K562 (cell line): ENCODE measurements around the gene EHBP1. TPM values are rescaled to one million over a fixed set of nuclear protein-coding genes. Genes with fewer than 3 reads are reported as not detected.

Source experiments
- DIDO1 ChIP-seq: fragments of 450-650 bp; IDR thresholded peaks from 2 replicates; pipeline ENCODE4 v1.6.1; 2016; ENCODE audit warnings: low read depth, missing biosample characterization, missing genetic modification characterization
- DPF2 ChIP-seq: fragments of 450-650 bp; IDR thresholded peaks from 2 replicates; pipeline ENCODE4 v1.6.1; 2016
- ELF4 ChIP-seq: fragments of 450-650 bp; formaldehyde crosslinking; IDR thresholded peaks from 2 replicates; pipeline ENCODE4 v1.4.0; 2022; ENCODE audit warnings: missing genetic modification characterization
- FOXK2 ChIP-seq, 2 experiments: fragments of 450-650 bp; IDR thresholded peaks in 1 of 2; conservative IDR thresholded peaks in 1 of 2; 2 replicates each; pipeline ENCODE4 v1.6.1; 2016; ENCODE audit warnings: low read depth in 2 of 2, mild to moderate bottlenecking in 1 of 2
- FUS ChIP-seq: fragments of 200-400 bp; formaldehyde crosslinking; optimal IDR thresholded peaks from 2 replicates; pipeline ENCODE3; 2017; ENCODE audit warnings: low read depth, low read length
- GABPB2 ChIP-seq: fragments of 250-450 bp; sonication (Bioruptor Pico); conservative IDR thresholded peaks from 2 replicates; pipeline ENCODE4 v1.5.1; 2021; ENCODE audit warnings: mild to moderate bottlenecking
- HDAC3 ChIP-seq: fragments of 450-650 bp; IDR thresholded peaks from 2 replicates; pipeline ENCODE4 v1.6.1; 2018; ENCODE audit warnings: borderline replicate concordance, mild to moderate bottlenecking, moderate library complexity; ENCODE audit not compliant: partially characterized antibody
- RBM25 ChIP-seq: fragments of 200-400 bp; formaldehyde crosslinking; IDR thresholded peaks from 2 replicates; pipeline ENCODE4 v1.6.1; 2018; ENCODE audit warnings: low read length, low read depth, moderate library complexity; ENCODE audit not compliant: severe bottlenecking
- SAFB ChIP-seq: fragments of 200-400 bp; formaldehyde crosslinking; IDR thresholded peaks from 2 replicates; pipeline ENCODE4 v1.6.1; 2017; ENCODE audit warnings: low read depth, low read length, borderline replicate concordance
- SMARCA4 ChIP-seq: fragments of 450-650 bp; IDR thresholded peaks from 2 replicates; pipeline ENCODE4 v1.6.1; 2016
- SMARCE1 ChIP-seq: fragments of 450-650 bp; IDR thresholded peaks from 2 replicates; pipeline ENCODE4 v1.7.1; 2016; ENCODE audit warnings: mild to moderate bottlenecking
- SNAPC5 ChIP-seq: fragments of 250-450 bp; sonication (Bioruptor Pico); IDR thresholded peaks from 2 replicates; pipeline ENCODE4 v1.8.0; 2021; ENCODE audit warnings: moderate library complexity, mild to moderate bottlenecking, inconsistent platforms
- ZBTB7A ChIP-seq: IDR thresholded peaks from 2 replicates; pipeline ENCODE4 v1.6.1; 2011; ENCODE audit warnings: low read depth, mild to moderate bottlenecking, low read length, moderate library complexity, borderline replicate concordance; ENCODE audit not compliant: control insufficient read depth
- ZFPM2 ChIP-seq: fragments of 250-450 bp; sonication (Bioruptor Pico); IDR thresholded peaks from 2 replicates; pipeline ENCODE4 v1.5.1; 2022; ENCODE audit warnings: mild to moderate bottlenecking
- ZNF583 ChIP-seq: fragments of 250-450 bp; sonication (Bioruptor Pico); IDR thresholded peaks from 2 replicates; pipeline ENCODE4 v1.4.0; 2020
- polyA plus RNA-seq, 8 experiments: library from polyadenylated mRNA; depleted of rRNA in 4 of 8; stranded (reverse) in 5 of 8; unstranded in 3 of 8; fragments of >200 nt; fragmentation: Nextera tagmentation in 2 of 8; fragmentation: Illumina TruSeq in 1 of 8; extraction: Ambion mirVana in 2 of 8; extraction: Trizol in 1 of 8; gene quantifications; 2 replicates each; pipeline versions ENCODE4 v1.2.1 to v1.2.3, GENCODE V29; 2011 to 2014; ENCODE audit warnings: inconsistent platforms in 1 of 8, missing spikeins in 1 of 8
- total RNA-seq, 7 experiments: library from RNA; depleted of rRNA in 6 of 7; stranded (reverse); fragments of >200 nt in 6 of 7; fragmentation: Illumina TruSeq in 2 of 7; extraction: Trizol in 2 of 7; gene quantifications; 2 replicates each; pipeline versions ENCODE4 v1.2.1 to v1.2.3, GENCODE V29; 2011 to 2021; ENCODE audit warnings: low replicate concordance in 1 of 7
- TF ChIP-seq, protein P1 (sequence below): fragments of 450-650 bp; formaldehyde crosslinking; IDR thresholded peaks from 2 replicates; pipeline ENCODE4 v1.4.0; 2020; ENCODE audit warnings: mild to moderate bottlenecking, moderate library complexity
- TF ChIP-seq, protein P2 (sequence below), 2 experiments: fragments of 200-800 bp in 1 of 2; sonication (Bioruptor generic) in 1 of 2; sonication (generic) in 1 of 2; formaldehyde crosslinking in 1 of 2; IDR thresholded peaks in 1 of 2; conservative IDR thresholded peaks in 1 of 2; 2 replicates each; pipeline versions ENCODE4 v1.5.0 to v1.6.1; 2016 to 2020; ENCODE audit warnings: missing compliant biosample characterization in 1 of 2, missing genetic modification characterization in 1 of 2, missing genetic modification reagents in 1 of 2
- TF ChIP-seq, protein P3 (sequence below): fragments of 450-650 bp; IDR thresholded peaks from 2 replicates; pipeline ENCODE4 v1.6.1; 2018; ENCODE audit not compliant: partially characterized antibody
- TF ChIP-seq, protein P4 (sequence below), 2 experiments: fragments of 450-650 bp; conservative IDR thresholded peaks; 2 replicates each; pipeline ENCODE4 v1.6.1; 2017; ENCODE audit warnings: mild to moderate bottlenecking in 2 of 2, moderate library complexity in 2 of 2

The EHBP1 gene
- total and polyA plus RNA-seq, 9 of the 15 experiments (the other 6 are each of a cell fraction or from before 2014, with no cell fraction given), result 8.9 to 26.6 (median 19.3) TPM

DNA sequence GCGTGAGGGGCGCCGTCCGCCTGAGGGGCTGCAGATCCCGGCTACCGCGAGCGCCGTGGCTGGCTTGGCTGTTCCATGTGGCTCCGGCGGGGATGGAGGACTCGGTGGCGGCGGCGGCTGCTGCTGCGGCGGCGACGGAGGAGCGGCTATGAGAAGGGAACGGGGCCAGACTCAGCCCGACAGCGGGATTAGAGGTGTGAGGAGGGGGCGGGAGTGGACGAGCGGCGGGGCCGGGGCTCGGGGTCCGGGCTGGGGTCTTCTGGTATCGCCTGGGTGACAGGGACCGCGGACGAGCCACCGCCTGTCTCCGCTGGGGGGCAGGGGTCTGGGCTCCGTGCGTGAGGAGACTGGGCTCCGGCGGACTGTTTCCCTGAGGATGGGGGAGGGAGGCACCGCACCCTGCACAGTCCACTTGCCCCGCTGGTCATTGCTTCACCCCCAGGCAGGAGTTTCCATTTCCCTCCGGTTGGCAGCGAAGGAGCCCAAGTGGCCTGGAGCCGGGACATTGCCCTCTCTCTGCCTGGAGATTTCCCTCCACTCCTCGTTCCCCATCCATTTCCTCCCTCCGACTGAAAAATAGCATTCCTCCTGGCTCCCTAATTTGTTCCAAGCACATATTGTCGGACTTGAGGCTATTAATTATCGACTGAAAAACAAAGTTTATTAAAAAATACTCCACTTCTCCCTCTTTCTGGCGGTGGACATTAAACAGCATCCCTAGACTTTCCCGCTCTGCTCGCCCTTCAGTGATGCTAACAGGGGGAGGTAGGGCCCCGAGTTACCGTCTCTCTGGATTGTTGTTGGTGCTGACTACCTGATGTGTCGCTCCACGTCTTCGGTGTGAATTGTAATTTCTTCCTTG, 577 bp downstream of the EHBP1 start (continued):
- TF ChIP-seq ZBTB7A, result peak; percentile 94
- no peak for TF ChIP-seq ELF4 (CRISPR knock-in tag)
- TF ChIP-seq DIDO1 (tag), result no peak
- TF ChIP-seq FUS, result no peak
- TF ChIP-seq, protein P1, sequence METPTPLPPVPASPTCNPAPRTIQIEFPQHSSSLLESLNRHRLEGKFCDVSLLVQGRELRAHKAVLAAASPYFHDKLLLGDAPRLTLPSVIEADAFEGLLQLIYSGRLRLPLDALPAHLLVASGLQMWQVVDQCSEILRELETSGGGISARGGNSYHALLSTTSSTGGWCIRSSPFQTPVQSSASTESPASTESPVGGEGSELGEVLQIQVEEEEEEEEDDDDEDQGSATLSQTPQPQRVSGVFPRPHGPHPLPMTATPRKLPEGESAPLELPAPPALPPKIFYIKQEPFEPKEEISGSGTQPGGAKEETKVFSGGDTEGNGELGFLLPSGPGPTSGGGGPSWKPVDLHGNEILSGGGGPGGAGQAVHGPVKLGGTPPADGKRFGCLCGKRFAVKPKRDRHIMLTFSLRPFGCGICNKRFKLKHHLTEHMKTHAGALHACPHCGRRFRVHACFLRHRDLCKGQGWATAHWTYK, result no peak
- TF ChIP-seq, protein P2, sequence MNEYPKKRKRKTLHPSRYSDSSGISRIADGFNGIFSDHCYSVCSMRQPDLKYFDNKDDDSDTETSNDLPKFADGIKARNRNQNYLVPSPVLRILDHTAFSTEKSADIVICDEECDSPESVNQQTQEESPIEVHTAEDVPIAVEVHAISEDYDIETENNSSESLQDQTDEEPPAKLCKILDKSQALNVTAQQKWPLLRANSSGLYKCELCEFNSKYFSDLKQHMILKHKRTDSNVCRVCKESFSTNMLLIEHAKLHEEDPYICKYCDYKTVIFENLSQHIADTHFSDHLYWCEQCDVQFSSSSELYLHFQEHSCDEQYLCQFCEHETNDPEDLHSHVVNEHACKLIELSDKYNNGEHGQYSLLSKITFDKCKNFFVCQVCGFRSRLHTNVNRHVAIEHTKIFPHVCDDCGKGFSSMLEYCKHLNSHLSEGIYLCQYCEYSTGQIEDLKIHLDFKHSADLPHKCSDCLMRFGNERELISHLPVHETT (CRISPR knock-in tag; conservative IDR thresholded peaks at IDR 0.05 in 1 of 2, IDR thresholded peaks at IDR 0.05 in 1 of 2), result peak in 1 of 2 experiments; percentile 61; a peak in 2 of 4 replicates
- no peak for TF ChIP-seq DPF2
- TF ChIP-seq HDAC3, result no peak
- no peak for TF ChIP-seq FOXK2 (conservative IDR thresholded peaks at IDR 0.05 in 1 of 2, IDR thresholded peaks at IDR 0.05 in 1 of 2; ENCODE audit: low read depth in 2 of 2)
- TF ChIP-seq SAFB, result no peak
- TF ChIP-seq, protein P3, sequence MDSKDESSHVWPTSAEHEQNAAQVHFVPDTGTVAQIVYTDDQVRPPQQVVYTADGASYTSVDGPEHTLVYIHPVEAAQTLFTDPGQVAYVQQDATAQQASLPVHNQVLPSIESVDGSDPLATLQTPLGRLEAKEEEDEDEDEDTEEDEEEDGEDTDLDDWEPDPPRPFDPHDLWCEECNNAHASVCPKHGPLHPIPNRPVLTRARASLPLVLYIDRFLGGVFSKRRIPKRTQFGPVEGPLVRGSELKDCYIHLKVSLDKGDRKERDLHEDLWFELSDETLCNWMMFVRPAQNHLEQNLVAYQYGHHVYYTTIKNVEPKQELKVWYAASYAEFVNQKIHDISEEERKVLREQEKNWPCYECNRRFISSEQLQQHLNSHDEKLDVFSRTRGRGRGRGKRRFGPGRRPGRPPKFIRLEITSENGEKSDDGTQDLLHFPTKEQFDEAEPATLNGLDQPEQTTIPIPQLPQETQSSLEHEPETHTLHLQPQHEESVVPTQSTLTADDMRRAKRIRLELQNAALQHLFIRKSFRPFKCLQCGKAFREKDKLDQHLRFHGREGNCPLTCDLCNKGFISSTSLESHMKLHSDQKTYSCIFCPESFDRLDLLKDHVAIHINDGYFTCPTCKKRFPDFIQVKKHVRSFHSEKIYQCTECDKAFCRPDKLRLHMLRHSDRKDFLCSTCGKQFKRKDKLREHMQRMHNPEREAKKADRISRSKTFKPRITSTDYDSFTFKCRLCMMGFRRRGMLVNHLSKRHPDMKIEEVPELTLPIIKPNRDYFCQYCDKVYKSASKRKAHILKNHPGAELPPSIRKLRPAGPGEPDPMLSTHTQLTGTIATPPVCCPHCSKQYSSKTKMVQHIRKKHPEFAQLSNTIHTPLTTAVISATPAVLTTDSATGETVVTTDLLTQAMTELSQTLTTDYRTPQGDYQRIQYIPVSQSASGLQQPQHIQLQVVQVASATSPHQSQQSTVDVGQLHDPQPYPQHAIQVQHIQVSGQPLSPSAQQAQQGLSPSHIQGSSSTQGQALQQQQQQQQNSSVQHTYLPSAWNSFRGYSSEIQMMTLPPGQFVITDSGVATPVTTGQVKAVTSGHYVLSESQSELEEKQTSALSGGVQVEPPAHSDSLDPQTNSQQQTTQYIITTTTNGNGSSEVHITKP, result peak; percentile 55
- no peak for TF ChIP-seq SMARCE1
- no peak for TF ChIP-seq ZFPM2 (CRISPR knock-in tag)
- TF ChIP-seq SNAPC5 (CRISPR knock-in tag), result no peak
- TF ChIP-seq, protein P4, sequence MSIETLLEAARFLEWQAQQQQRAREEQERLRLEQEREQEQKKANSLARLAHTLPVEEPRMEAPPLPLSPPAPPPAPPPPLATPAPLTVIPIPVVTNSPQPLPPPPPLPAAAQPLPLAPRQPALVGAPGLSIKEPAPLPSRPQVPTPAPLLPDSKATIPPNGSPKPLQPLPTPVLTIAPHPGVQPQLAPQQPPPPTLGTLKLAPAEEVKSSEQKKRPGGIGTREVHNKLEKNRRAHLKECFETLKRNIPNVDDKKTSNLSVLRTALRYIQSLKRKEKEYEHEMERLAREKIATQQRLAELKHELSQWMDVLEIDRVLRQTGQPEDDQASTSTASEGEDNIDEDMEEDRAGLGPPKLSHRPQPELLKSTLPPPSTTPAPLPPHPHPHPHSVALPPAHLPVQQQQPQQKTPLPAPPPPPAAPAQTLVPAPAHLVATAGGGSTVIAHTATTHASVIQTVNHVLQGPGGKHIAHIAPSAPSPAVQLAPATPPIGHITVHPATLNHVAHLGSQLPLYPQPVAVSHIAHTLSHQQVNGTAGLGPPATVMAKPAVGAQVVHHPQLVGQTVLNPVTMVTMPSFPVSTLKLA (conservative IDR thresholded peaks at IDR 0.05), result peak in 1 of 2 experiments; percentile 39; a peak in 1 of 4 replicates
- TF ChIP-seq RBM25, result no peak
- no peak for TF ChIP-seq SMARCA4
- TF ChIP-seq ZNF583 (CRISPR knock-in tag), result no peak
- TF ChIP-seq GABPB2, result no peak
